Spleen (tissue), 11 donors: ENCODE data around the gene GDF2. TPM values are rescaled to one million over a fixed set of nuclear protein-coding genes. Genes with fewer than 3 reads are reported as not detected.
A peak's percentile ranks its signal among the peaks of the same experiment; 100 is the strongest.

Experiments used
- DNase-seq: peaks from one replicate; pipeline ENCODE4 v3.0.0-alpha.2; 2020
- H3K27ac ChIP-seq, 8 donors: fragments of 200-600 bp; sonication (generic) in 7 of 8; 1 replicate in 4 of 8; 2 replicates in 4 of 8; pipeline versions ENCODE4 v1.5.0 to v1.8.0; 2016 to 2021; ENCODE audit warnings: inconsistent platforms in 4 of 8, mild to moderate bottlenecking in 4 of 8, moderate library complexity in 1 of 8
- H3K27me3 ChIP-seq, 7 donors: fragments of 200-600 bp; sonication (generic) in 6 of 7; replicated peaks in 1 of 7; 1 replicate in 4 of 7; 2 replicates in 3 of 7; pipeline versions ENCODE4 v1.5.0 to v1.8.0; 2016 to 2021; ENCODE audit warnings: inconsistent platforms in 3 of 7, mild to moderate bottlenecking in 1 of 7
- H3K36me3 ChIP-seq, 6 donors: fragments of 200-600 bp; sonication (generic) in 5 of 6; 1 replicate in 4 of 6; 2 replicates in 2 of 6; pipeline versions ENCODE4 v1.5.0 to v1.8.0; 2016 to 2021; ENCODE audit warnings: inconsistent platforms in 2 of 6
- H3K4me1 ChIP-seq, 6 donors: fragments of 200-600 bp; sonication (generic) in 5 of 6; 1 replicate in 3 of 6; 2 replicates in 3 of 6; pipeline versions ENCODE4 v1.5.0 to v1.8.0; 2016 to 2021; ENCODE audit warnings: inconsistent platforms in 3 of 6
- H3K4me3 ChIP-seq, 8 donors: fragments of 200-600 bp; sonication (generic) in 7 of 8; 1 replicate in 4 of 8; 2 replicates in 4 of 8; pipeline versions ENCODE4 v1.5.0 to v1.8.0; 2016 to 2021; ENCODE audit warnings: inconsistent platforms in 4 of 8, mild to moderate bottlenecking in 4 of 8, moderate library complexity in 2 of 8
- H3K9me3 ChIP-seq, 8 donors: fragments of 200-600 bp; sonication (generic) in 7 of 8; 1 replicate in 4 of 8; 2 replicates in 4 of 8; pipeline versions ENCODE4 v1.5.0 to v1.8.0; 2016 to 2021; ENCODE audit warnings: inconsistent platforms in 4 of 8
- POLR2A ChIP-seq, 3 donors: fragments of 450-650 bp; IDR thresholded peaks; one replicate each; pipeline ENCODE4 v1.5.1; 2017; ENCODE audit warnings: antibody characterized with exemption in 3 of 3, mild to moderate bottlenecking in 1 of 3
- POLR2AphosphoS5 ChIP-seq, 3 donors: sonication (generic); formaldehyde crosslinking; IDR thresholded peaks; one replicate each; pipeline ENCODE4 v1.5.1; 2017; ENCODE audit warnings: antibody characterized with exemption in 3 of 3
- WGBS, 5 donors: extraction: QIAGEN DNeasy Blood & Tissue Kit in 3 of 5; methylation state at CpG; one replicate each; pipeline versions ENCODE4 v1.1.5 to v1.1.7; 2013 to 2018; 5-methylcytosine and 5-hydroxymethylcytosine counted together
- intact Hi-C: fragments of 100-400 bp; cut with DNase I; formaldehyde crosslinking; loops from one replicate; pipeline ENCODE4 v1.15.0; 2023; ENCODE audit warnings: low total_unique reads
- polyA plus RNA-seq, 3 donors: library from polyadenylated mRNA; stranded (reverse); fragments of 200-250 nt; gene quantifications; one replicate each; pipeline ENCODE4 v1.2.1, GENCODE V29; 2013
- total RNA-seq, 7 donors: library from RNA; depleted of rRNA in 3 of 7; stranded (reverse); fragments of >200 nt in 3 of 7; fragmentation: NEBNext Ultra II Directional in 4 of 7; extraction: Animal tissue kit (Norgen Biotek cat#: 25700) in 4 of 7; gene quantifications; one replicate each; pipeline versions ENCODE4 v1.1.0 to v1.2.1, GENCODE V29; 2016 to 2021
- TF ChIP-seq, protein P1 (sequence below), 11 experiments: fragments of 200-600 bp in 7 of 11; fragments of 450-650 bp in 4 of 11; sonication (generic) in 4 of 11; IDR thresholded peaks in 8 of 11; conservative IDR thresholded peaks in 3 of 11; 1 replicate in 7 of 11; 2 replicates in 4 of 11; pipeline versions ENCODE4 v1.4.0 to v1.8.0; 2016 to 2021; ENCODE audit warnings: antibody characterized with exemption in 11 of 11, inconsistent platforms in 4 of 11, mild to moderate bottlenecking in 1 of 11
- donor health status: healthy with polysubstance abuse.
- donor health status: DM: no; HTN: no; CAD: no; lungs with moderate emphysema.
- donor health status: DM: no; HTN: no; CAD: no.
- donor health status: Bipolar disorder and iron deficiency.
- donor health status: healthy.
- donor health status: DM: no; HTN: no; CAD: no.
- donor health status: DM: yes; HTN: yes; CAD: no.

Gene GDF2
- total and polyA plus RNA-seq, 10 donors: not detected

DNA sequence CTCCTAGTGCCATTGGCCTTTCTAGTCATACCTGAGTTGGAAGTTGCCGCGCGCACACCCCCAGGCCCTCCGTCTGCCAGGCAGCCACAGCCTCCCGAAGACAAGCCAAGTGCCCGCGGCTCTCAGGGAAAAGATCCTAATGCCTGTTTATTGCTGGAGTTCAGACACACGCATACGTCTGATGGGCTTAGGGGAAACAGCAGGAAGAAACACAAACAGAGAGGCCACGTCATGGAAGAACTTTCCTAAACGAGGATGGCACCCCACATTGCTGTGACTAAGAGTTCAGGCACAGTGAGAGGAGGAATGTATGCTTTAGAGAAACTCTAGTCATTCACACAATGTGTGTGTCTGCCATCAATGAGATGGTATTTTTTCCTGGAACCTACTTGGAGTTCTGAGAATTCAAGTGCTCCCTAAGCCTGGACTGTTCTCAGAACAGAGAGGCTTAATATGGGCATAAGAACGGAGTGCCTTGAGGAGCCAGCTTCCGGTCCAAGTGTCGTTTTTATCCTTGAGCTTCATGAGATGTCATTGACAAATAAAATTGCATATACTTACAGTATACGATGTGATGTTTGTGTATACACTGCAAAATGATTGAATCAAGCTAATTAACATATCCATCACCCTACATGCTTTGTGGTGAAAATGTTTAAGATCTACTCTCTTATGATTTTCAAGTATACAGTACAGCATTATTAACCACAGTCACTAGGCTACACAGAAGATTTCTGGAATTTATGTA lies 14.3 kb downstream of the GDF2 start:
- DNase-seq: no peak
- no peak for TF ChIP-seq POLR2A (IDR thresholded peaks at IDR 0.05)
- TF ChIP-seq POLR2AphosphoS5 (IDR thresholded peaks at IDR 0.05): no peak
- TF ChIP-seq, protein P1, sequence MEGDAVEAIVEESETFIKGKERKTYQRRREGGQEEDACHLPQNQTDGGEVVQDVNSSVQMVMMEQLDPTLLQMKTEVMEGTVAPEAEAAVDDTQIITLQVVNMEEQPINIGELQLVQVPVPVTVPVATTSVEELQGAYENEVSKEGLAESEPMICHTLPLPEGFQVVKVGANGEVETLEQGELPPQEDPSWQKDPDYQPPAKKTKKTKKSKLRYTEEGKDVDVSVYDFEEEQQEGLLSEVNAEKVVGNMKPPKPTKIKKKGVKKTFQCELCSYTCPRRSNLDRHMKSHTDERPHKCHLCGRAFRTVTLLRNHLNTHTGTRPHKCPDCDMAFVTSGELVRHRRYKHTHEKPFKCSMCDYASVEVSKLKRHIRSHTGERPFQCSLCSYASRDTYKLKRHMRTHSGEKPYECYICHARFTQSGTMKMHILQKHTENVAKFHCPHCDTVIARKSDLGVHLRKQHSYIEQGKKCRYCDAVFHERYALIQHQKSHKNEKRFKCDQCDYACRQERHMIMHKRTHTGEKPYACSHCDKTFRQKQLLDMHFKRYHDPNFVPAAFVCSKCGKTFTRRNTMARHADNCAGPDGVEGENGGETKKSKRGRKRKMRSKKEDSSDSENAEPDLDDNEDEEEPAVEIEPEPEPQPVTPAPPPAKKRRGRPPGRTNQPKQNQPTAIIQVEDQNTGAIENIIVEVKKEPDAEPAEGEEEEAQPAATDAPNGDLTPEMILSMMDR (IDR thresholded peaks at IDR 0.05 in 8 of 11, conservative IDR thresholded peaks at IDR 0.05 in 3 of 11): no peak
- H3K4me3 ChIP-seq: no peak overlapping the region
- H3K27me3 ChIP-seq: peaks cover 0 to 45% (median 0%) of the 10 kb centered on the region in 7 donors
- peaks cover 0 to 6% (median 2%) of the 10 kb centered on the region in 6 donors for H3K4me1 ChIP-seq
- intact Hi-C loops: no loop called here
- no peaks in the 10 kb centered on the region for H3K36me3 ChIP-seq
- WGBS, 5 donors: 68 to 92% (median 84%) methylated on average over 15 of the region's 15 CpGs
- H3K9me3 ChIP-seq: no peaks in the 10 kb centered on the region
- peak overlapping the region in 1 of 8 donors; percentile 35 for H3K27ac ChIP-seq

DNA sequence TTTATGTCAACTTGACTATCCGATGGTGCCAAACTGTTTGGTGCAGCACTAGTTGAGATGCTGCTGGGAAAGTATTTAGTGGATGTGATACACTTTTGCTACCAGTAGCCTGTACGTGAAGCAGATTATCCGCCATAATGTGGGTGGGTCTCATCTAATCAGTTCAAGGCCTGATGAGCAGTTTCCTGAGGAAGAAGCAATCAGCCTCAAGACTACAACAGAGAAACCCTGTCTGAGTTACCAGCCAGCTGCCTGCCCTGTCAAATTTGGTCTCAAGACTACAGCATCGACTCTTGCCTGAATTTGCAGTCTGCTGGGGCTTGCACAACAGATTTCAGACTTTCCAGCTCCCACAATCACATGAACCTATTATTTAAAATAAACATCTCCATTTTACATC lies 15.1 kb downstream of the GDF2 start:
- Histone ChIP-seq H3K27me3 (peaks cover 0 to 47% (median 0%) of the 10 kb centered on the region in 7 donors), H3K9me3 (no peaks in the 10 kb centered on the region), H3K27ac (no peak overlapping the region), H3K36me3 (no peaks in the 10 kb centered on the region), H3K4me1 (peaks cover 0 to 6% (median 2%) of the 10 kb centered on the region in 6 donors), H3K4me3 (no peak overlapping the region)
- TF ChIP-seq, protein P1 (IDR thresholded peaks at IDR 0.05 in 8 of 11, conservative IDR thresholded peaks at IDR 0.05 in 3 of 11): no peak
- TF ChIP-seq POLR2AphosphoS5 (IDR thresholded peaks at IDR 0.05) (no peak), POLR2A (IDR thresholded peaks at IDR 0.05) (no peak)
- intact Hi-C loops: no loop called here
- no peak for DNase-seq
- 67 to 86% (median 75%) methylated on average over 4 of the region's 4 CpGs for WGBS, 5 donors

- peaks cover 0 to 48% (median 0%) of the 10 kb centered on the region in 7 donors for H3K27me3 ChIP-seq
- intact Hi-C loops: no loop called here
- no peak overlapping the region for H3K27ac ChIP-seq
- H3K4me1 ChIP-seq: peaks cover 0 to 6% (median 2%) of the 10 kb centered on the region in 6 donors
- no peaks in the 10 kb centered on the region for H3K9me3 ChIP-seq
- WGBS, 5 donors: 86 to 93% (median 88%) methylated on average over 8 of the region's 8 CpGs
- TF ChIP-seq POLR2A (IDR thresholded peaks at IDR 0.05): no peak
- TF ChIP-seq, protein P1 (IDR thresholded peaks at IDR 0.05 in 8 of 11, conservative IDR thresholded peaks at IDR 0.05 in 3 of 11): no peak
- TF ChIP-seq POLR2AphosphoS5 (IDR thresholded peaks at IDR 0.05): no peak
- DNase-seq: peak; percentile 67
- no peak overlapping the region for H3K4me3 ChIP-seq
- no peaks in the 10 kb centered on the region for H3K36me3 ChIP-seq
Measured at GRCh38 chr10:47339186-47339735, 17.0 kb downstream of the GDF2 start.
